HG02678 (cell line): ENCODE results near the gene ATG7.
"Not testable (repeated sequence)": the region's sequence is repeated elsewhere in the genome, so short reads cannot be mapped to it uniquely, and the experiment has no call there.

Experiments used
- ATAC-seq: cut with Tn5 transposase; IDR thresholded peaks from one replicate; pipeline ENCODE4 v1.9.1; 2021; ENCODE audit warnings: mild to moderate bottlenecking, moderate library complexity; ENCODE audit not compliant: unreplicated experiment

The ATG7 gene

GRCh38 chr3:11348877-11349276 is 76.7 kb downstream of the ATG7 start:
- ATAC-seq = not testable (repeated sequence)

GRCh38 chr3:11349446-11349845 is 77.2 kb downstream of the ATG7 start:
- no peak for ATAC-seq

- ATAC-seq = no peak
Measured at GRCh38 chr3:11350374-11350773, 78.2 kb downstream of the ATG7 start.

- no peak for ATAC-seq
Measured at GRCh38 chr3:11351451-11351850, 79.3 kb downstream of the ATG7 start.

GRCh38 chr3:11356269-11356668 is 84.1 kb downstream of the ATG7 start:
- ATAC-seq = no peak

GRCh38 chr3:11362600-11362999 is 90.4 kb downstream of the ATG7 start:
- no peak for ATAC-seq

GRCh38 chr3:11363715-11364114 is 91.5 kb downstream of the ATG7 start:
- ATAC-seq = no peak

GRCh38 chr3:11364181-11364580 is 92.0 kb downstream of the ATG7 start:
- no peak for ATAC-seq

- no peak for ATAC-seq
Measured at GRCh38 chr3:11367143-11367693, 95.0 kb downstream of the ATG7 start.

- ATAC-seq = no peak
Measured at GRCh38 chr3:11370191-11370590, 98.0 kb downstream of the ATG7 start.

GRCh38 chr3:11370966-11371365 is 98.8 kb downstream of the ATG7 start:
- ATAC-seq = no peak

- no peak for ATAC-seq
Measured at GRCh38 chr3:11371747-11372146, 99.5 kb downstream of the ATG7 start.

- ATAC-seq = no peak
Measured at GRCh38 chr3:11373235-11373634, 101.0 kb downstream of the ATG7 start.

GRCh38 chr3:11373654-11374053 is 101.5 kb downstream of the ATG7 start:
- no peak for ATAC-seq

- no peak for ATAC-seq
Measured at GRCh38 chr3:11375333-11376088, 103.3 kb downstream of the ATG7 start.

GRCh38 chr3:11377719-11378118 is 105.5 kb downstream of the ATG7 start:
- no peak for ATAC-seq

- no peak for ATAC-seq
Measured at GRCh38 chr3:11379238-11379823, 107.1 kb downstream of the ATG7 start.

- ATAC-seq = no peak
Measured at GRCh38 chr3:11379824-11380701, 107.9 kb downstream of the ATG7 start.

GRCh38 chr3:11381141-11381540 is 108.9 kb downstream of the ATG7 start:
- ATAC-seq = no peak

GRCh38 chr3:11381563-11381962 is 109.4 kb downstream of the ATG7 start:
- ATAC-seq = no peak

- no peak for ATAC-seq
Measured at GRCh38 chr3:11382146-11382745, 110.0 kb downstream of the ATG7 start.
